Tibial nerve (tissue), 4 donors: Measurements from ENCODE around the gene OR4A15.

ENCODE experiments used
- CTCF ChIP-seq, 5 experiments: fragments of 200-600 bp in 3 of 5; fragments of 450-650 bp in 2 of 5; sonication (generic) in 3 of 5; IDR thresholded peaks; one replicate each; pipeline ENCODE4 v1.5.1; 2016 to 2019; ENCODE audit warnings: antibody characterized with exemption in 5 of 5, mild to moderate bottlenecking in 3 of 5, moderate library complexity in 2 of 5
- EP300 ChIP-seq, 2 donors: sonication (generic); formaldehyde crosslinking; IDR thresholded peaks; one replicate each; pipeline ENCODE4 v1.6.1; 2017; ENCODE audit warnings: antibody characterized with exemption in 2 of 2, mild to moderate bottlenecking in 1 of 2
- POLR2A ChIP-seq, 2 donors: fragments of 450-650 bp; IDR thresholded peaks; one replicate each; pipeline ENCODE4 v1.6.1; 2017; ENCODE audit warnings: antibody characterized with exemption in 2 of 2, mild to moderate bottlenecking in 2 of 2, moderate library complexity in 2 of 2

GRCh38 chr11:55324500-55324899 is 43.3 kb upstream of the OR4A15 start:
- TF ChIP-seq CTCF (IDR thresholded peaks at IDR 0.05) (no peak), EP300 (IDR thresholded peaks at IDR 0.05) (no peak), POLR2A (IDR thresholded peaks at IDR 0.05) (no peak)
